Activated naive CD4-positive, alpha-beta T cell (primary cell): ENCODE measurements around the gene MAX.
"Not testable (repeated sequence)": the region's sequence is repeated elsewhere in the genome, so short reads cannot be mapped to it uniquely, and the experiment has no call there.

Experiments used
- DNase-seq, 4 experiments: peaks; one replicate each; lab custom pipeline; 2025; lab: John Stamatoyannopoulos, UW

MAX gene

DNA sequence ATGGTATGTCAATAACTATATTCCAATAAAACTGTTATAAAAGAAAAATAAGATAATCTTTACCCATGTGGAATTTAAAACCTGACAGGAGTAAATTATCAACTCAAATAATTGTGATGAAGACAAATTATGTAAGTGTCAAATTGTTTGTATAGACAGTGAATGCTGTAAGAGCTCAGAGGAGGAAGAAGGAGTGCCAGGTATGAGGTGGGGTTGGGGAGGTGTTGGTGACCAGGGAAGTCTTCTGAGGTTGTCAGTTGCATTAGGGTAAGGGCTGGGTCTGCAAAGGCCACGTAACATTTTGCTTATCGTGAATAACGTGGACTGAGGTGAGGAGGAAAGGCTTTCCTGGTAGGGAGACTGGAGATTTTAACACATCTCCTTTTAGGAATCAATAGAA is 2.5 kb upstream of the MAX start:
- DNase-seq = no peak

GRCh38 chr14:65103150-65103760 is 938 bp upstream of the MAX start:
- DNase-seq = no peak

DNA sequence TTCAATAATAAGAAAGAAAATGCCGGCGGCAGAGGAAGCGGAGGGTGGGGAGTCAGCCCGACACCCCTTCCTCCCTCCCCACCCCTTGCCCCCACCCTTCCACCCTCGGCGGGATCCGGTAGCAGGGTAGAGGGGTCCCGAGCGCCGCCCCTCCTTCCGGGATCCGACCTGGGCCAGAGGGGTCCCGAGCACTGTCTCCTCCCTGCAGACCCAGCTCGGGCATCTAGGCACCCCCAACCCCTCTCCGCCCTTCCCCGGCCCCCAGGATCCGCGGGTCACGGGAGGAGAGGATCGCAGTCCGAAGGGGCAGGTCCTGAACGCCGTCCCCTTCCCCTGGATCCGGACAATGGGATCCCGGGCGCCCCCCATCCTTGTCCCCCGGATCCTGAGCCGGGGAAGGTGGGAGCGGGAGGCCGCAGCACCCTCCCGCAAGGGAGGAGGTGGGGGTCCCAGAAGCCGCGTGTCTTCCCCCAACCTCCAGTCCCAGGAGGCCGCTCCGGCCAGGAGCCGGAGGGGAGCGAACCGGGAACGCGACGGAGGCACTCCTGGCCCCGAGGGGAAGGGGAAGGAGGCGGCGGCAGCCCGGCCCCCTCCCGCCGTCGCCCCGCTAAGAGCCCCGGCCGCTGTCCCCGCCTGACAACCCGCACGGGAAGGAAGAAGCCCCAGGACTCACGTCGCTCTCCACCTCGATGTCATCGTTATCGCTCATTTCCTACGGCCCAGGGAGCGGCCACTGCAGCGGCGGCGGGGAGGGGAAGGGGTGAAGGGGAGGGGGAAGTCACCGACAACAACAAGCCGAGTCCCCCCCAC is 481 bp downstream of the MAX start:
- peak; percentile 15 to 57 (median 39) for DNase-seq

DNA sequence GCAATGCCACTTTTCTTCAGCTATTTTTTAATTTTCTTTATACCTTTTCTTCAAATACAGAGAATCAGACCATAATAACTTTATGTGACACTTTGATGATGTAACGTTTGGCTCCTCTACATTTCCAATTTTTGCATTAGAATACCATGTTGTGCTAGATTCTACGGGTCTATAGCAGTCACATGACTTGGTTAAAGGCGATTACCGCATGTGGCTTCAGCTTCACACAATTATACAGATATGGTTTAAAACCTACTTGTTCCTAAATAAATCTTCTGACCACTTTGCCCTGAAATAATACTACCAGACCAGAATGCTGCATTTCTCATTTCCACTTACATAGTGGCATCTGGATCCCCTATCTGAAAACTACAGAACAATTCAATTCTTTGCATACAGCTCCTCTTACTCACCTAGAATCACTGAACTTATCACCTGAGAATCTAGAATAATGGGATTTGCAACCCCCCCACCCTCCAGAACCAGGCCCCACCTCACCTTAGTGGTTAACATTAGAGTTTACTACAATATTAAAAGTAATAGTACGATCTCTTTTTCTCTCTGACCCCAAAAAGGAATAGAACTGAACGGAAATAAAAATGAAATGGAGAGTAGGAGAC is 1.3 kb downstream of the MAX start:
- no peak for DNase-seq

DNA sequence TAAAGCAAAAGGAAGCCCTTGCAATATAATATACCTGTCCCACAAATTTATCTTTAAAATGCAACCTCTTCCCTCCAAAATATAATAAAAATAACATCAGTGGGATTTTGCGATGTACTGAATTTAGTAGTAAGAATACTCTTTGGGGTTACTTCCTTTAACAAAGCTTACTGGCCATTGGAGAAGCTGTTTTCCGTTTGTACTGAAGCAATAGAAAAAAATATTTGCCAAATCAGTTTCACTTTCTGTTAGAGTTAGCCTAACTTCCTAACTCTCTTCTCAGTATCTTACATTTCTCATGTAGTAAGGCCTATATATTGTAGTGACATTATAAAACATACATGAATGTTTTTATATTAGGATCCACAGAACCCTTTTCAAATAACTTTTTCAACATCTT is 3.7 kb downstream of the MAX start:
- no peak for DNase-seq

- no peak for DNase-seq
These were observed 5.8 kb downstream of the MAX start for GRCh38 chr14:65096323-65097089.

GRCh38 chr14:65095633-65096205 is 6.6 kb downstream of the MAX start:
- no peak for DNase-seq

GRCh38 chr14:65092349-65092748 is 10.0 kb downstream of the MAX start:
- DNase-seq = no peak

- DNase-seq = not testable (repeated sequence)
These were observed 14.5 kb downstream of the MAX start for GRCh38 chr14:65087835-65088234.

DNA sequence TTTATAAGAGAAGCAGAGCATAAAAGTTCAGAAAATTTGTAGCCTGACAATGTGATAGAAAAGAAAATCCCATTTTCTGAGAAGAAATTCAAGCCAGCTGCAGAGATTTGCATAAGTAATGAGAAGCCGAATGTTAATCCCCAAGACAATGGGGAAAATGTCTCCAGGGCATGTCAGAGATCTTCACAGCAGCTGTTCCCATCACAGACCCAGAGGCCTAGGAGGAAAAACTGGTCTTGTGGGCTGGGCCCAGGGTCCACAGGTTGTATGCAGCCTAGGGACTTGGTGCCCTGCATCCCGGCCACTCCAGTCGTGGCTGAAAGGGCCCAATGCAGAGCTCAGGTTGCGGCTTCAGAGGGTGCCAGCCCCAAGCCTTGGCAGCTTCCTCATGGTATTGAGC is 15.6 kb downstream of the MAX start:
- not testable (repeated sequence) for DNase-seq

GRCh38 chr14:65084554-65085505 is 17.5 kb downstream of the MAX start:
- DNase-seq = no peak

GRCh38 chr14:65082930-65083329 is 19.4 kb downstream of the MAX start:
- no peak for DNase-seq

- DNase-seq = no peak
These were observed 21.2 kb downstream of the MAX start for GRCh38 chr14:65080960-65081747.

GRCh38 chr14:65079768-65080167 is 22.5 kb downstream of the MAX start:
- no peak for DNase-seq

DNA sequence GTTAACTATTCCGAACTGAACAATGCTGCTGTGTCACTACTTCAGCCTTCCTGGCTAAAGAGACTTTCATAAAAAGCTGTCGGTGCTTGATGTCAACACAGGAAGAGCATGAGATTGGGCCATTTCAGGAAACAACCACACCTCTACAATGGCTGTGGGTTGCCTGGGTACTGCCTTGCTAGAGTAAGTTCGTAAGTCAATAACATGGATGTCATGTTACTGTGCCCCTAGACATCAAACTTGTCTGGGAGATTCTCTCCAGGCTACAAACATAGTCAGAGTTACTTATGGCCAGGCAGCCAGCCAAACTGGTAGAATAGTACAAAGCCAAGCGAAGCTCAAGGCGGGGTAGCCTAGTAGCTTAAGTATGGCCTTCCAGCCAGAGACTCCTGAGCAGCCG is 23.1 kb downstream of the MAX start:
- no peak for DNase-seq

GRCh38 chr14:65077318-65077717 is 25.0 kb downstream of the MAX start:
- no peak for DNase-seq

- no peak for DNase-seq
These were observed 26.5 kb downstream of the MAX start for GRCh38 chr14:65075628-65076325.

DNA sequence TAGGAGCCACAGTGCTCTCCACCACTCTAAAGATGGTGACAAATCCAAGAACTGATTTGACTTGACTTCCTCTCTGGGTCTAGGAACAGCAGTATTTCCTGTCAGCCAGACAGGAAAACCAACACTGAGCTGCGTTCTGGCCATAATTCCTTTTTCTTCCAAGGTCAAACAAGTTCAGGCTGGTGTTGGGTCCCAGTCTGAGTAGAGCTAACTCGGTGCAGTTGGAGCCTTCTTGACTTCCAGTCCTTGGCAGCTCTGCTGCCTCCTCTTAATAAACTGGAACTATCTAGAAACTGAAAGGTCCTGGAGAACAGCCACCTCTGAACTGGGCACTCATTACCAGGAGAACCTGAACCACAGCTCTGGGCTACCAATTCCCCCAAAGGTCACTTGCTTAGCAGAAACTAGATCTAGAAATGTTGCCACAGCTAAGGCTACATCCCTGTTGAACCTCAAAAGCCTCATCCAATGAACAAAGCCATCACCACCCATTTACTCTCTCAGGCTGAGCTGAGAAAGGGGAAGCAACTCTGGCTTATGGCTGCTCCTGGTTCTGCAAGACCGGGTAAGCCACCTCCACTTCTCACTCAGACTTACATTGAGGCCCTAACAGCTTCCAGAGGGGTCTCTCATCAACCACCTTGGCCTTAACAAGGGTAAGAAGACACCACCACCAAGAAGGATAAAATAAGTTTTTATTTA is 27.7 kb downstream of the MAX start:
- DNase-seq = no peak
